22Rv1 (cell line): Measurements from ENCODE around the gene APPL1.

Experiments used
- ZFX ChIP-seq: fragments of 450-650 bp; IDR thresholded peaks from 2 replicates; pipeline ENCODE4 v1.6.1; 2017; ENCODE audit warnings: antibody characterized with exemption, borderline replicate concordance
- TF ChIP-seq, protein P1 (sequence below): fragments of 450-650 bp; IDR thresholded peaks from 2 replicates; pipeline ENCODE4 v1.5.1; 2017; ENCODE audit warnings: mild to moderate bottlenecking

- TF ChIP-seq, protein P1, sequence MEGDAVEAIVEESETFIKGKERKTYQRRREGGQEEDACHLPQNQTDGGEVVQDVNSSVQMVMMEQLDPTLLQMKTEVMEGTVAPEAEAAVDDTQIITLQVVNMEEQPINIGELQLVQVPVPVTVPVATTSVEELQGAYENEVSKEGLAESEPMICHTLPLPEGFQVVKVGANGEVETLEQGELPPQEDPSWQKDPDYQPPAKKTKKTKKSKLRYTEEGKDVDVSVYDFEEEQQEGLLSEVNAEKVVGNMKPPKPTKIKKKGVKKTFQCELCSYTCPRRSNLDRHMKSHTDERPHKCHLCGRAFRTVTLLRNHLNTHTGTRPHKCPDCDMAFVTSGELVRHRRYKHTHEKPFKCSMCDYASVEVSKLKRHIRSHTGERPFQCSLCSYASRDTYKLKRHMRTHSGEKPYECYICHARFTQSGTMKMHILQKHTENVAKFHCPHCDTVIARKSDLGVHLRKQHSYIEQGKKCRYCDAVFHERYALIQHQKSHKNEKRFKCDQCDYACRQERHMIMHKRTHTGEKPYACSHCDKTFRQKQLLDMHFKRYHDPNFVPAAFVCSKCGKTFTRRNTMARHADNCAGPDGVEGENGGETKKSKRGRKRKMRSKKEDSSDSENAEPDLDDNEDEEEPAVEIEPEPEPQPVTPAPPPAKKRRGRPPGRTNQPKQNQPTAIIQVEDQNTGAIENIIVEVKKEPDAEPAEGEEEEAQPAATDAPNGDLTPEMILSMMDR: no peak
- TF ChIP-seq ZFX: no peak
Observed at GRCh38 chr3:57292159-57292896, 64.8 kb downstream of the APPL1 start, which contains the start of gene ASB14.
